ENCODE results near the gene SYCE3.

Gene SYCE3

GRCh38 chr22:50517495-50518260 lies 45.0 kb downstream of the SYCE3 start:
- DNase-seq (ENCODE audit: low read depth) = no peak
- no peak overlapping the region for H3K4me3 ChIP-seq (ENCODE audit: low read length)
- no peak for TF ChIP-seq CTCF (conservative IDR thresholded peaks at IDR 0.05; ENCODE audit: low read depth, low read length)

GRCh38 chr22:50516891-50517290 lies 45.8 kb downstream of the SYCE3 start:
- no peak for DNase-seq (ENCODE audit: low read depth)
- no peak overlapping the region for H3K4me3 ChIP-seq (ENCODE audit: low read length)
- TF ChIP-seq CTCF (conservative IDR thresholded peaks at IDR 0.05; ENCODE audit: low read depth, low read length) = no peak

GRCh38 chr22:50516068-50516467 lies 46.7 kb downstream of the SYCE3 start:
- no peak for TF ChIP-seq CTCF (conservative IDR thresholded peaks at IDR 0.05; ENCODE audit: low read depth, low read length)
- H3K4me3 ChIP-seq (ENCODE audit: low read length) = no peak overlapping the region

GRCh38 chr22:50513175-50513574 lies 49.5 kb downstream of the SYCE3 start:
- no peak for DNase-seq (ENCODE audit: low read depth)
- no peak for TF ChIP-seq CTCF (conservative IDR thresholded peaks at IDR 0.05; ENCODE audit: low read depth, low read length)
- H3K4me3 ChIP-seq (ENCODE audit: low read length) = no peak overlapping the region

More at GRCh38 chr22:50516068-50516467, 46.7 kb downstream of the SYCE3 start:
- no peak for DNase-seq (ENCODE audit: low read depth)

GRCh38 chr22:50508897-50509296 lies 53.8 kb downstream of the SYCE3 start:
- H3K4me3 ChIP-seq (ENCODE audit: low read length) = peak overlapping the region; percentile 73
- TF ChIP-seq CTCF (conservative IDR thresholded peaks at IDR 0.05; ENCODE audit: low read depth, low read length) = no peak

GRCh38 chr22:50507991-50508884 lies 54.5 kb downstream of the SYCE3 start, which contains the start of gene NCAPH2:
Gene NCAPH2 (plus strand): TSS chr22:50508224. CDS start chr22:50508338, 114 bp downstream.
- DNase-seq (ENCODE audit: low read depth) = peak; percentile 82
- no peak for TF ChIP-seq CTCF (conservative IDR thresholded peaks at IDR 0.05; ENCODE audit: low read depth, low read length)
- peak within 1 kb of the TSS; percentile 93 for H3K4me3 ChIP-seq (ENCODE audit: low read length)

More at GRCh38 chr22:50508897-50509296, 53.8 kb downstream of the SYCE3 start:
- DNase-seq (ENCODE audit: low read depth) = no peak
